ENCODE data around the gene SLC16A7.
"Not testable (repeated sequence)": the region's sequence is repeated elsewhere in the genome, so short reads cannot be mapped to it uniquely, and the experiment has no call there.

Gene SLC16A7

GRCh38 chr12:59744564-59744963, 148.7 kb downstream of the SLC16A7 start:
- DNase-seq: no peak

GRCh38 chr12:59751091-59751490, 155.3 kb downstream of the SLC16A7 start:
- not testable (repeated sequence) for DNase-seq

GRCh38 chr12:59761542-59761941, 165.7 kb downstream of the SLC16A7 start:
- DNase-seq: no peak

- DNase-seq: no peak
Measured at GRCh38 chr12:59763835-59764234, 168.0 kb downstream of the SLC16A7 start.

GRCh38 chr12:59768031-59768430, 172.2 kb downstream of the SLC16A7 start:
- no peak for DNase-seq

GRCh38 chr12:59780605-59781135, 184.8 kb downstream of the SLC16A7 start:
- DNase-seq: no peak

- no peak for DNase-seq
Measured at GRCh38 chr12:59787610-59788009, 191.8 kb downstream of the SLC16A7 start.

GRCh38 chr12:59792647-59793046, 196.8 kb downstream of the SLC16A7 start:
- DNase-seq: no peak

GRCh38 chr12:59803735-59804134, 207.9 kb downstream of the SLC16A7 start:
- DNase-seq: no peak

GRCh38 chr12:59808317-59808910, 212.6 kb downstream of the SLC16A7 start:
- DNase-seq: no peak

- DNase-seq: no peak
Measured at GRCh38 chr12:59811991-59812390, 216.2 kb downstream of the SLC16A7 start.

GRCh38 chr12:59812716-59813115, 216.9 kb downstream of the SLC16A7 start:
- DNase-seq: no peak

GRCh38 chr12:59820594-59821011, 224.8 kb downstream of the SLC16A7 start:
- no peak for DNase-seq

GRCh38 chr12:59823567-59823966, 227.7 kb downstream of the SLC16A7 start:
- no peak for DNase-seq

GRCh38 chr12:59827767-59828166, 231.9 kb downstream of the SLC16A7 start:
- no peak for DNase-seq

GRCh38 chr12:59828521-59828920, 232.7 kb downstream of the SLC16A7 start:
- DNase-seq: no peak

GRCh38 chr12:59833408-59833807, 237.6 kb downstream of the SLC16A7 start:
- no peak for DNase-seq

GRCh38 chr12:59834659-59835474, 239.0 kb downstream of the SLC16A7 start:
- no peak for DNase-seq
